K562 (cell line): Measurements from ENCODE around the gene CUTA. TPM values are rescaled to one million over a fixed set of nuclear protein-coding genes. Genes with fewer than 3 reads are reported as not detected.

Experiments
- ADNP ChIP-seq: fragments of 200-800 bp; sonication (Bioruptor generic); IDR thresholded peaks from 2 replicates; pipeline ENCODE4 v1.6.1; 2016; ENCODE audit warnings: missing genetic modification characterization, missing compliant biosample characterization
- BRD9 ChIP-seq: fragments of 450-650 bp; IDR thresholded peaks from 2 replicates; pipeline ENCODE4 v1.6.1; 2018; ENCODE audit warnings: low read depth; ENCODE audit not compliant: partially characterized antibody
- CBX5 ChIP-seq: IDR thresholded peaks from 2 replicates; pipeline ENCODE4 v1.6.1; 2014; ENCODE audit warnings: low read depth, borderline replicate concordance
- E2F4 ChIP-seq: sonication (generic); formaldehyde crosslinking; IDR thresholded peaks from 2 replicates; pipeline ENCODE4 v1.8.0; 2022; ENCODE audit warnings: mild to moderate bottlenecking, low read depth, missing genetic modification reagents
- FOXO4 ChIP-seq: fragments of 450-650 bp; formaldehyde crosslinking; IDR thresholded peaks from 2 replicates; pipeline ENCODE4 v1.4.0; 2020; ENCODE audit warnings: mild to moderate bottlenecking, moderate library complexity
- GATA2 ChIP-seq: sonication (generic); formaldehyde crosslinking; IDR thresholded peaks from 2 replicates; pipeline ENCODE4 v1.4.0; 2020; ENCODE audit warnings: mild to moderate bottlenecking, missing genetic modification reagents
- HCFC1 ChIP-seq: IDR thresholded peaks from 2 replicates; pipeline ENCODE4 v1.6.1; 2012; ENCODE audit warnings: low read depth, low read length, improper control_type of control experiment
- HNRNPH1 ChIP-seq: fragments of 200-400 bp; formaldehyde crosslinking; optimal IDR thresholded peaks from 2 replicates; pipeline ENCODE3; 2017; ENCODE audit warnings: low read depth, mild to moderate bottlenecking, low read length, moderate library complexity
- LCOR ChIP-seq: sonication (generic); formaldehyde crosslinking; IDR thresholded peaks from 2 replicates; pipeline ENCODE4 v1.8.0; 2022; ENCODE audit warnings: mild to moderate bottlenecking, missing genetic modification reagents
- PHF20 ChIP-seq: fragments of 450-650 bp; IDR thresholded peaks from 2 replicates; pipeline ENCODE4 v1.6.1; 2018; ENCODE audit not compliant: partially characterized antibody
- POLR2B ChIP-seq: fragments of 450-650 bp; IDR thresholded peaks from 2 replicates; pipeline ENCODE4 v1.6.1; 2018; ENCODE audit warnings: low read depth; ENCODE audit not compliant: partially characterized antibody
- POLR2H ChIP-seq: IDR thresholded peaks from 2 replicates; pipeline ENCODE4 v1.6.1; 2016; ENCODE audit warnings: missing genetic modification characterization, low read depth, mild to moderate bottlenecking, control low read depth, missing compliant biosample characterization, moderate library complexity
- RBM15 ChIP-seq: fragments of 200-400 bp; formaldehyde crosslinking; IDR thresholded peaks from 2 replicates; pipeline ENCODE4 v1.6.1; 2018; ENCODE audit warnings: mild to moderate bottlenecking, low read length, moderate library complexity; ENCODE audit not compliant: insufficient read depth
- ZBTB2 ChIP-seq: fragments of 450-650 bp; IDR thresholded peaks from 2 replicates; pipeline ENCODE4 v1.6.1; 2016; ENCODE audit warnings: antibody characterized with exemption
- ZNF347 ChIP-seq: fragments of 450-650 bp; formaldehyde crosslinking; IDR thresholded peaks from 2 replicates; pipeline ENCODE4 v1.4.0; 2020; ENCODE audit warnings: low read depth, mild to moderate bottlenecking, moderate library complexity
- ZNF445 ChIP-seq: fragments of 250-450 bp; sonication (Bioruptor Pico); IDR thresholded peaks from 2 replicates; pipeline ENCODE4 v1.4.0; 2020; ENCODE audit warnings: low read depth, mild to moderate bottlenecking, moderate library complexity
- ZNF583 ChIP-seq: fragments of 250-450 bp; sonication (Bioruptor Pico); IDR thresholded peaks from 2 replicates; pipeline ENCODE4 v1.4.0; 2020
- ZNF592 ChIP-seq: fragments of 450-650 bp; IDR thresholded peaks from 2 replicates; pipeline ENCODE4 v1.6.1; 2017; ENCODE audit warnings: antibody characterized with exemption, mild to moderate bottlenecking
- ZNF764 ChIP-seq: fragments of 250-450 bp; sonication (Bioruptor Pico); IDR thresholded peaks from 2 replicates; pipeline ENCODE4 v1.4.0; 2020; ENCODE audit warnings: low read depth, mild to moderate bottlenecking, moderate library complexity
- polyA plus RNA-seq, 8 experiments: library from polyadenylated mRNA; depleted of rRNA in 4 of 8; stranded (reverse) in 5 of 8; unstranded in 3 of 8; fragments of >200 nt; fragmentation: Nextera tagmentation in 2 of 8; fragmentation: Illumina TruSeq in 1 of 8; extraction: Ambion mirVana in 2 of 8; extraction: Trizol in 1 of 8; gene quantifications; 2 replicates each; pipeline versions ENCODE4 v1.2.1 to v1.2.3, GENCODE V29; 2011 to 2014; ENCODE audit warnings: inconsistent platforms in 1 of 8, missing spikeins in 1 of 8
- total RNA-seq, 7 experiments: library from RNA; depleted of rRNA in 6 of 7; stranded (reverse); fragments of >200 nt in 6 of 7; fragmentation: Illumina TruSeq in 2 of 7; extraction: Trizol in 2 of 7; gene quantifications; 2 replicates each; pipeline versions ENCODE4 v1.2.1 to v1.2.3, GENCODE V29; 2011 to 2021; ENCODE audit warnings: low replicate concordance in 1 of 7

Gene CUTA
- total and polyA plus RNA-seq, 9 of the 15 experiments (the other 6 are each of a cell fraction or from before 2014, with no cell fraction given) = 166 to 682 (median 310) TPM

GRCh38 chr6:33439956-33440648 is 22.2 kb upstream of the CUTA start (continued):
- TF ChIP-seq E2F4 (CRISPR knock-in tag) = no peak
- TF ChIP-seq POLR2H = no peak
- no peak for TF ChIP-seq HNRNPH1
- TF ChIP-seq POLR2B = no peak
- TF ChIP-seq LCOR (CRISPR knock-in tag) = no peak
- no peak for TF ChIP-seq PHF20
- TF ChIP-seq ZNF764 (CRISPR knock-in tag) = no peak
- no peak for TF ChIP-seq CBX5
- TF ChIP-seq ZBTB2 = 0 out of 2 replicates have a peak, but pooled peaks have one; percentile 57
- TF ChIP-seq ZNF592 = no peak
- peak; percentile 44 for TF ChIP-seq BRD9
- TF ChIP-seq RBM15 = no peak
- TF ChIP-seq GATA2 = no peak
- TF ChIP-seq FOXO4 (CRISPR knock-in tag) = no peak
- no peak for TF ChIP-seq ADNP
- TF ChIP-seq HCFC1 = no peak
- no peak for TF ChIP-seq ZNF445 (CRISPR knock-in tag)
- no peak for TF ChIP-seq ZNF347 (CRISPR knock-in tag)
- no peak for TF ChIP-seq ZNF583 (CRISPR knock-in tag)
